Fibroblast of peridontal ligament (primary cell): ENCODE data around the gene FGGY.

Experiments used
- DNase-seq: peaks from one replicate; pipeline ENCODE4 v3.0.0-alpha.2; 2010; ENCODE audit errors: extremely low read depth

FGGY gene

GRCh38 chr1:59674595-59674994 lies 377.7 kb downstream of the FGGY start:
- peak; percentile 68 for DNase-seq

GRCh38 chr1:59675936-59676335 lies 379.0 kb downstream of the FGGY start:
- no peak for DNase-seq

GRCh38 chr1:59678040-59678439 lies 381.1 kb downstream of the FGGY start:
- peak; percentile 35 for DNase-seq

GRCh38 chr1:59678493-59679228 lies 381.8 kb downstream of the FGGY start:
- peak; percentile 97 for DNase-seq

- no peak for DNase-seq
Observed at GRCh38 chr1:59680044-59680443, 383.1 kb downstream of the FGGY start.

GRCh38 chr1:59682396-59683080 lies 385.6 kb downstream of the FGGY start:
- peak; percentile 52 for DNase-seq

- DNase-seq: no peak
Observed at GRCh38 chr1:59683197-59683596, 386.3 kb downstream of the FGGY start.

GRCh38 chr1:59684698-59685097 lies 387.8 kb downstream of the FGGY start:
- DNase-seq: no peak

- DNase-seq: no peak
Observed at GRCh38 chr1:59685101-59685500, 388.2 kb downstream of the FGGY start.

GRCh38 chr1:59685666-59686065 lies 388.8 kb downstream of the FGGY start:
- no peak for DNase-seq

GRCh38 chr1:59686170-59686569 lies 389.3 kb downstream of the FGGY start:
- peak; percentile 49 for DNase-seq

GRCh38 chr1:59686574-59686973 lies 389.7 kb downstream of the FGGY start:
- DNase-seq: no peak

- DNase-seq: no peak
Observed at GRCh38 chr1:59687081-59687480, 390.2 kb downstream of the FGGY start.

GRCh38 chr1:59688976-59689375 lies 392.1 kb downstream of the FGGY start:
- DNase-seq: no peak

GRCh38 chr1:59689730-59690129 lies 392.8 kb downstream of the FGGY start:
- DNase-seq: no peak

- no peak for DNase-seq
Observed at GRCh38 chr1:59690171-59690930, 393.5 kb downstream of the FGGY start.

GRCh38 chr1:59691261-59691660 lies 394.4 kb downstream of the FGGY start:
- DNase-seq: peak; percentile 89

GRCh38 chr1:59692591-59692990 lies 395.7 kb downstream of the FGGY start:
- DNase-seq: peak; percentile 99

GRCh38 chr1:59693406-59693805 lies 396.5 kb downstream of the FGGY start:
- no peak for DNase-seq

- no peak for DNase-seq
Observed at GRCh38 chr1:59695252-59695651, 398.4 kb downstream of the FGGY start.

- no peak for DNase-seq
Observed at GRCh38 chr1:59696421-59697115, 399.7 kb downstream of the FGGY start.
